Stimulated activated CD8-positive, alpha-beta memory T cell treated with anti-CD3 and anti-CD28 coated beads, Interleukin-15, amount 100 ng/mL, for 24 hours (primary cell): ENCODE results near the gene SEPTIN6.
"Not testable (repeated sequence)": the region's sequence is repeated elsewhere in the genome, so short reads cannot be mapped to it uniquely, and the experiment has no call there.

Experiments used
- DNase-seq: peaks from one replicate; pipeline ENCODE4 v3.0.0-alpha.2; 2020; ENCODE audit warnings: low read depth

SEPTIN6 gene

DNA sequence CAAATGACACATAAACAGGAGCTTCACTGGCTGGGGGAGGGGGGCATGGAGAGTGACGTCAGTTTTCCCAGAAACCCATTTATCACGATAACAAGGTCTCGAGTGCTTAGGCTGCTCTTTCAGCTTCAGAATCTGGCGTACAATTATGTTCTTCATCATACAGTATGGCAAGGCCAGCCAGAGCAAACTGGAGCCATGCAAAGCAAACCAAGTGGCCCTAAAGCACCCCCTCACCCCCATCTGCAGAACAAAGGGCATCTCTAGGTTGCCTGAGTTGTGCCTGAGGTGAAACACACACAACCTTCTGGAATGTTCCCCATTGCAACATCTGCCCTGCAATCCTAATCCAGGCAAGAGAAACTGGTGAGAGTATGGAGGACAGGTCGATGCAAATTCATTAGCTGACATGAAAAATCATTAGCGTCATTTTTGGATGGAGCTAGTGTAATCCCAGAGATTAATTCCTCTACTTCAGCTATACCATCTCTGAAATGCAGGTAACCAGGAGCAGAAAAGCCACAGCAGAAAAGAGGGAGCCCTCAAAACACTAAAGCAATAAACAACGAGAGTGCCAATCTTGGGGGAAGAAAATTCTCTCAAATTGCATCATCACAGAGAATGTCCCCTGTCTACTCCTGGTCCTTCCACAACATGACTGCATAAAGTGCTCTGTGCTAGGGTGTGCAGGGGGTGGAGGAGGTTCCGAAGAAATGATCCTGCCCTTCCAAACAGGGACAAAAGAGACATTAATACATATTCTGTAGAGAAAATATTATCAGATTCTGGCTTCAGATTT is 1.8 kb downstream of the SEPTIN6 start:
- no peak for DNase-seq

DNA sequence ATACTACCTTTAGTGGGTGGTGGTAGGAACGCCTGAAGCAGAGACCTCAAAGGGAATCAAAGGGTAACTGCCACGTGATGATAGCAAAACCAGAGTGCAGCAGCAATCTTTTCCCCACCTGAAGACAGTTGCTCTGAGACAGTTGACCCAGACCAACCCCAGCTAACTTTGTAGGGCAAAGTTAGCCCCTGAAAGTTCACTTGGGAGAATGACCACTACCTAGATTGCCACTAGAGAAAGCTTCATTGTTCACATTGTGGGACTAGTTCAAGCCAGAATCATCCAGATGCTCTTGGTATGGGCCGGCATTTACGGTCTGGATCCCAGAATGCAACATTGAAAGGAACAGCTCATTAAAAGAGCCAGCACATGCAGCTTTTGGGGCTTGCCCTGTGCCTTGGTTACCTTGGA is 4.1 kb downstream of the SEPTIN6 start:
- DNase-seq: no peak

DNA sequence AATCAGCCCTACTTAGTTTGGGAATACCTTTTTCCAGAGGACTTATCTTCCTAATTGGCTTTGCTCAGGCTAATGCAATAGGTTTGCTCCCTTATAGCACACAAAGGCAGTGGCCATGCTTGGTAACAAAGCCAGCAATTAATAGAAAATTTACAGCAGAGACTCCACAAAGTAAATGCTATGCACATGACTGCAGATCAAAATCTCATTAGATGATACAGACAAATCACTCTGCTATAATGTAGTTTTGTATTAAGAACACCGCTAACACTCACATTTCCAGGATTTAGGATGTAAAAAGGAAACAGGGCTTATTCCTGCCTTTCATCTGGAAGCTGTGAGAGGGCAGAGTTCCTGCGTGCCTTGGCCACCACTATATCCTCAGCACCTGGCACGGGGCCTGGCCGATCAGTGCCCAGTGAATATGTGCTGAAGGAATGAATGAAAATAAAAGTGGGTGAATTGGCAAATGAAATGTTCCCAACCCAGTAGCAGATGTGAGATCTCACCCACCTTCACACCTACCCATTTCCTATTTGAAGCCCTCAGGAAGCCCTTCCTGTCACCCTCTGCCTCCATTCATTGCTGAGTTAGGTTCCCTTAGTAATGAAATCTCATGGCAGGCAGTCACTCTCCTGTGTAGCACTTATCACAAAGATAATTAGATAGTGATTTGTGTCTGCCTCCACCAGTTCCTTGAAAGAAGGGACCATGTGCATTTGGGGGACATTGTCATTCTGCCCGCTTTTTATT is 5.1 kb downstream of the SEPTIN6 start:
- DNase-seq: no peak

DNA sequence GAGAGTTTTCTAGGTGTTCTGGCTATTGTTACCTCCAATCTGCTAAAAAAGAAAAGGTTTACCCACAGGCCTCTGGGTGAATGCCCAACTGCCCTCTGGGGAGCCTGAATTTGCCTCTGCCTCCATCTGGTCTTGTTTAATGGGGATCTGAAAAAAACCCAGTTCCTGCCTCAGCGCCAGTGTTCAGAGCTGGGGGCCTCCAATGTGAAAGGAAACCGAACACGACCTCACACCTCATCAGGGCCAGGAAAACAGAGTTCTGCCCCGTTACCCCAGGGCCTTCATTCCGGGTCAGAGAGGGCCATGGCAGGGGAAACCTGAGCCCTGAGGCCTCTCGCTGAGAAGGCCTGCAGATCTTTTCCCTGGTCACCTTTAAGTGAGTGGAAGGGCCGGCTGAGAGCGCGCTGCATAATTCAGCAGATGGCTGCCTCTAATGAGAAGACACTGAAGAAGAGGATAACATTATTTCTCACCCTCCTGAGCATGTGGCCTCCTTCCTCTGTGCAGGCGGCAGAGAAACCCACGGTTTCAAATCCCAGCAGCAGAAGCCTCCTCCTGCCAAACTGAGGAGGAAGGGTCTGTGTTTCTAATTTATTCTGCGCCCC is 6.8 kb downstream of the SEPTIN6 start:
- DNase-seq: no peak

DNA sequence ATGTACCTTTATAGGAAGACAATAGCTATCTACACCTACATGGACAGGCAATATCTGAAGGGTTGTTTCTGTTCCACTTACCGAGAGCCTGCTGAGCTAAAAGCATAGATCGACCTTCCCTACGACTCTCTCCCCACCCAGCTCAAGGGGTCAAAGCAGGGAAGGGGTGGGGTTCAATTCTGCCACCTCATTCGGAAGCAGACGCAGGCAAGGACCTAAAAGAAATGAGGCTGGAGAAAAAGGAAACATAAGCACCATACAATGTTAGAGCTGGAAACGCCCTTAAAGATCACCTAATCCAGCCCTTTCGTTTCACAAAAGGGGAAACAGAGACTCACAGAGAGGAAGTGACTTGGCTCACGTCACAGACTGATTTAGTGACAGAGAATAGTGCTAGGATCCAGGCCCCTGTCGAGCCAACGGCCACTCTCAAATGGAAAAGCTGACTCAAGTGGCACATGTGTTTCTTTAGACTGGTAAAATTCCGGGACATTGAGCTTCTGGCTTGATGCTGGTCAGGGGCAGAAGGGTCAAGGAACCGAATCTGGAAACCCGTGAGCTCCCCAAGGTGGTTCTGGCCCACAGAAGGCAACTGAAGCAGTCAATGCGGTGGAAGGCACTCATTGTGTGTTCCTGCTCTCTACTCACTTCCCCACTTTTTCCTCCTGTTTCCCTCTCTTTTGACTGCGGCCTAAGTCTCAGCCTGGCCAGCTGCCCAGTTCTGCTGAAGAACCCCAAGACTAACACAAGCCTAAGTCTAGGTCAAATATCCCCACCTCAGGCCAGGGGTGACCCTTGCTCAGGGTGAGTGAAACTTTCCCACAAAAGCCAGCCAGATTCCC is 7.5 kb downstream of the SEPTIN6 start:
- DNase-seq: no peak

DNA sequence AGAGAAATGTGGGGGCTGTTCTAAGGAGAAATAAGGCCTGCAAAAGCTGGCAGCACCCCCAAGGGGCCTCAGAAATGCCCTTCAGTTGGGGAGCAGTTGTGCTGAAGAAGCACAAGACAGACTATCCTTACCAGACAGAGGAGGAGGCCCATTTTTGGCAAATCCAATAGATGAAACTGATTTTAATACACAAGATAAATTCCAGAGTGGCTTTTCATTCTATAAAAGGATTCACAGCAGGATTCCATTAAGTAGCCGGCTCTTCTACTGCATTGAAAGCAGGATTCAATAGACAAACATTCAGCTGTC is 8.1 kb downstream of the SEPTIN6 start:
- no peak for DNase-seq

DNA sequence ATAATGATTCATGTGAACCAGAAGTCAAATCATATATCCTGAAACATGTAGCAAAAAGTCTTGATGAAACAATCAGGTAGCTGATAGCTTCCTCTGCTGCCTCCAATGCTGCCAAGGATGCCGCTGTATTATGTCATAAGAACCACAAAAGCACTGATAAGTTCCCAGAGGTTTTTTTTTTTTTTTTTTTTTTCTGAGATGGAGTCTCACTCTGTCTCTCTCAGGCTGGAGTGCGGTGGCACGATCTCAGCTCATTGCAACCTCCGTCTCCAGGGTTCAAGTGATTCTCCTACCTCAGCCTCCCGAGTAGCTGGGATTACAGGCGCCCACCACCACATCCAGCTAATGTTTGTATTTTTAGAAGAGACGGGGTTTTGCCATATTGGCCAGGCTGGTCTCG is 8.7 kb downstream of the SEPTIN6 start:
- DNase-seq: not testable (repeated sequence)

DNA sequence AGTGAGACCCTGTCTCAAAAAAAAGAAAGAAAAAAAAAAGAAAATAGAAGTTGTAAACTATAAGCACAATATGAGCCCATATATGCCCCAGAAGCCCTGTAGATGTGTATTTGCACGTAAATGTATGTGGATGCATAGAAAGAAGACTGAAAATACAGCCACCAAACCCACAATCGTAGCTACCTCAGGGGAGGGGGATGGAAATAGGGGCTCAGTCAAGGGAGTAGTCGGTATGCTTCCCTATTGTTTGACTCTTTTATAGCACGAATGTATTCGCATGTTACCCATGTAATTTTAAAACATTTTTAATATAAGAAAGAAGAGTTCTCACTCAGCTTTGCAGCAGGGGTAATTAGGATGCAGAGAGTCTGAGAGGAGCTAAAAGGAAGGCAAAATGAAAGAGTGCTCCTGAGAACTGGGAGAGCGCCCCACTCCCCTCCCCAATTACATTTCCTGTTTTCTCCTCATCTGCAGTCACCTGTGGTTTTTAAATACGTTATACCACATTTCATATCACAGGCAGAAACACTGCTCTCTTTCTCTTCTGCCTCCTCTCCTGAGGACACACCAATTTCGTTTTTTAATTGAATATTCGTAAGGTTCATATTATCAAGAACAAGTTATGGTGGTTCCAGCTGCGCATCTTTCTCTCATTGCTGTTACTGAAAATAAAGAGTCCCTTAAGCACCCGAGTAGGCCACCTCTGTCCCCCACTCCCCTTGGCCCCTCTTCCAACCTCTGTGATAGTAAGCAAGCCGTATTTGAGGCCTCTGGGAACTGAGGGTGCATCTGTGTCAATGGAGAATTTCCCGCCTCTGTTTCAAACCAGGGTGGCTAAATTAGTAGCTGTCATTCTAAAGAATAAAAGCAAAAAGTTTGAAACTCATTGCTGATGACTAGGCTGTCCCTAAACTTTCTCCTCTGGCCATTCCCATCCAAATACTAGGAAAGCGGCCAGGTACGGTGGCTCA is 10.7 kb downstream of the SEPTIN6 start:
- DNase-seq: no peak

DNA sequence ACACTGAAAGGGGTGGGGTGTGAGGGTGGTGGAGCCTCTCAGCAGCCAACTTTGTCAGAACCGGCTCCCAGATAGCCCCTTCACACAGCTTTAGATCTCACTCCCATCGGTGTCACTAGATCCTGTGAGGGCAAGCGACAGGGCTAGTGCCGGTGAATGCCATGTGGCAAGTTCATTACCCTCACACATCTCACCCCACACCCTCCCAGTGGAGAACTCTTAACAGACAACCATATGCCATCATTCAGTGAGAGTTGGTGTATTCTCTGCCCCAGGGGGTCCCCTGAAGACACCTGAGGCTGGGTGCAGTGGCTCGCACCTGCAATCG is 15.3 kb downstream of the SEPTIN6 start:
- no peak for DNase-seq

DNA sequence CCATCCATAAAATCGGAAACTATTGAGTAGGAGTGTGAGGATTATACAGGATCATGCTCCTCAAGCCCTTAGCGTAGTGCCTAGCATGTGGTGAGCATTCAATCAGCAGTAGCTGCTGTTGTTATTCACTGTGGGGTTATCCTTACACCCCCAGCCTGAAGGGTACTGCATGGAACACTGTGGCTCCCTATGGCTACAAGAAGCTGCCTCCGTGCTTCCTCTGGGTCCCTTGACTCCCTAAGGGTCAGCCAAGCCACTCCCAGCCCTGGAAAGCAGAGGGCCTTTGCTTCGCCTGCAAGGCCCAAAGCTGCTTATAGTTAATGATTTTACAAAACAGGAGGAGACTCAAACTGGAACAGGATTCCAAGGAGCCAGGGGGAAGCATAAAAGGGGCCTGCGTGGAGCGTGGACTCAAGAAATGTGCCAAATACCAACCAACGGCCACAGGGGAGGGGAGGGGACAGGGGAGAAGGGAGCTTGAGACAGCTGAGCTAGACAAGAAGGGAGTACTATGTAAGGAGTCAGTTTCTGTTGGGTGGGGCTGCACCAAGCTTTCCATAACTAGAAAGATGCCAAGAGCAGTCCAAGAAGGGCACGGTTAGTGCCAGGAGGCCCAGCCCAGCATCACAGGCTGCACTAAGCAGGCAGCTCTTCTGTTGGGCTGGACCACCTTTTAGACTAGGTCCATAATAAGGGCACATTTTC is 15.9 kb downstream of the SEPTIN6 start:
- no peak for DNase-seq

DNA sequence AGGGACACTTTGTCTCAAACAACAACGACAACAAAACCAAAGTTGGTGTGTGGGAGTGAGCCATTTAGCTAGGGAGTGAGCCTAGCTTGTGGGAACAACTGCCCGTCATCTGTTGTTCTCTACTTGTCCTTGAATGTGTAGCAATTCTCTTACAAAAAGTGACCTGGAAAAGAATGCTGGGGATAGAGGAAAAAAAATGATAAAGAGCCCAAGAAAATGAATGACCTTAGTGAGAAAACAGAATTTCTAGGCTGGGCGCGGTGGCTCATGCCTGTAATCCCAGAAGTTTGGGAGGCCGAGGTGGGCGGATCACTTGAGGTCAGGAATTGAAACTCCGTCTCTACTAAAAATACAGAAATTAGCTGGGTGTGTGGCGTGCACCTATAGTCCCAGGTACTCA is 19.6 kb downstream of the SEPTIN6 start:
- no peak for DNase-seq

DNA sequence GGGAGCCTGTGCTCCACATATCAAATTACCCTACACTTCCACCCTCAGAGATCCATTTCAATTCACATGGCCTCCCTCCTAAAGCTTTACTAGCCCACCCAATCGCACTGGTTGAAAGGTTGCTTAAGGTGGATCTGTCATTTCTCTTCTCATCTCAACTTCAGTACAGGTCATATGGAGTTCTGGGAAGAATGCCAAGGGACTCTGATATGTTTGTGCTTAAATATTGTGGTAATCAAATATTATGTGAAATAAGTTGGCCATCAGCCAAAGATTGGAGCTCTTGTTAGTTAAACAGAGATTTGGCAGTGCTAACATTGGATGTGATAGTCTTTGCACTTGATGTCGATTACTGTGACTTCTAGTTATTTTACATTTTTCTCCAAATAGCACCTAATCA is 20.5 kb downstream of the SEPTIN6 start:
- no peak for DNase-seq

DNA sequence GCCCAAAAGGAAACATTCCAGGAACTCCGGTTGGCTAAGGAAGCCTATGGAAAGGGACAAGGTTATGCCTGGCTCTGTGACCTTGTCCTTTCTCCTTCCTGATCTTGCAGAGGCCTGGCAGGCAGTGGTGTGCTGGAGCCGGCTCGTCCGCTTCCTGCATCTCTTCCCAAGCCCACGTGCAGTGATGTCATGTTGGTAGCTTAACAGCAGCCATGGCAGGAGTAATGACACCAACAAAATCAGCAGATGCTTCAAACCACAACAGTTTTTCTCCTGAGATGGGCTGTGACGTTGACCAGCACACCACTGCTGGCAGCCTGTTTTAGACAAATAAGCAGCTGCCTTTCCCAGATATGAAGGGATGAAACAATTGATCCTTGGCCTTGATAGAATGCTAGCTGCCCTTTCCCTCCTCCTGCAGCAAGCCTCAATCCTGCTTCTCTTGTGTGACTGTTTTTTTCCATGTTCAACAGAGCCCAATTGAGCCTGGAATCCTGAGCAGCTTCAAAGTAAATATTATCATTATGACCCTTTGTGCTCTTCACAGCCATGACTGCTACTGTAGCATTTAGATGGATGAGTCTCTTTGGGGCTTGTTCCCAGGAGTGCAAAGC is 23.4 kb downstream of the SEPTIN6 start:
- DNase-seq: no peak

DNA sequence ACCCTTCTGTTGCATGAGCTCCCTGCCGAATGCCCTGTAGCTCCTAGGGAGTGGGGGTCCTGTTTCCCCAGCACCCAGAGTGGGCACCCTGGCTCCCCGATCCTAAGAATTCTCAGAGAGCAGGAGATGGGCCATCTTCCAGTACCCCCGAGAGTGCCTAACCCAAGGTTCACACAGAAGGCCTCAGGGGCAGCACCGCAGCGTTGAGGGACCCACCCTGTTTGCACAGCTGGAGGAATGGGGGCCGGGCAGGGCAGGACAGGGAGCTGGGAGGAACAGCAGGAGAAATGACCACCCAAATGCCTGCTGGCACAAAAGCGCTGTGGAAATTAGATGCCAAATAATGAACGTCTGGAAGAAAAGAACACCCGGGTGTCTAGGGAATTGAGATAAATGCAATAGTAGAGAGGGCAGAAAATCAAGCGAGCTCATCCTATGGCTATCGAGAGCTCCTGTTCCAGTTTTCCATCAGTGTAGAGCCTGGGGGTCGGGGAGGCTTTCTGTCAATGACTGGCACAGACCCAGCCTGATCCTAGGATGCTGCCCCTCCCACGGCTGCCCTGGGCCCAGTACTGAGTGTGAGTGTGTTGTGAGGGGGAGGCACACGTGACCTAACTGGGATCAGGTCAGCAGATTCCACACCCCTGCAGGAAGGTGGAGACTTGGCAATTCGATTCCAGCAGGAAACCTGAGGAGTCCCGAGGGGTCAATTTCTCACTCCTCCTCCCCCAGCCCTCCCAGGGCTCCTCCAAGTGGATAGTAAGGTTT is 25.7 kb downstream of the SEPTIN6 start:
- DNase-seq: no peak

DNA sequence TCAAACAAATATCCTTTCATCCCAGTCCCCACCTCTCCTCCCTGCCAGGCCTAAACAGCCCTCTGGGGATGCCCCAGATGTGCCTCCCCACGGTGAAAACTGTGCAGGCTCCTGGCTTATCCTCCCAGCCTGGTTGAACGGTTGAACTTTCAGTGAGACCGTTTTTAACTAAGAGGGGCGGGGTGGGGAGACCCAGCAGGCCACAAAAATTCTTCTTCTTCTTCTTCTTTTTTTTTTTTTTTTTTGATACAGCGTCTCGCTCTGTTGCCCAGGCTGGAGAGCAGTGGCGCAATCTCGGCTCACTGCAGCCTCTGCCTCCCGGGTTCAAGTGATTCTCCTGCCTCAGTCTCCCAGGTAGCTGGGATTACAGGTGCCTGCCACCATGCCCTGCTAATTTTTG is 28.1 kb downstream of the SEPTIN6 start:
- not testable (repeated sequence) for DNase-seq

DNA sequence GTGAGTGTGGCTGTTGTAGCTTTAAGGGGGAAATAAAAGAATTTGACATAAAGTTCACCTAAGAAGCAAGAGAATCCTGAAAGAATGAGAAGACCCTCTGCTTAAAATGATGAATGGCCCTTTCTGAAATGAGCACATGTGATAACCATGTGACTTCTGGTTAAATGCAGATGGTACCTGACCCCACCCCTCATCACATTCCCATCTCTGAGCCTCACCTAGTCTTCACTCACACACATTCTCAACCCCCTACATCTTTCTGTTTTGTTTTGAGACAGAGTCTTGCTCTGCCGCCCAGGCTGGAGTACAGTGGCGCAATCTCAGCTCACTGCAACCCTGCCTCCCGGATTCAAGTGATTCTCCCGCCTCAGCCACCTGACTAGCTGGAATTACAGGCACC is 31.5 kb downstream of the SEPTIN6 start:
- DNase-seq: no peak

DNA sequence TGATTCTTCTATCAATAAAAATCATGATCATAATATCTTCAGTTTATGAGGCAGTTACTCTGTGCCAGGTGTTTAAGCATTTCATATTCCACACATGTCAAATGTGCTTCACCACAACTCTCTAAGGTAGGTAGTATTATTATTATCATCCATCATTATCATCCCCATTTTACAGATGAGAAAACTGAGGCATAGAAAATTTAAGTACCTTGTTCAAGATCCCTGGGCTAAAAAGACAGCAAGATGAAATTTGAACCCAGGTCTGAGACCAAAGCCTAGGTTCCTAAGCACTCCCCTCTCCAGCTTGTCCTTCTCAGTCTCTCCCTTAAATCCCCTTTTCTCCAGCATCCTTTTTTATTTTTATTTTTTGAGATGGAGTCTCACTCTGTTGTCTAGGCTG is 33.4 kb downstream of the SEPTIN6 start:
- no peak for DNase-seq

DNA sequence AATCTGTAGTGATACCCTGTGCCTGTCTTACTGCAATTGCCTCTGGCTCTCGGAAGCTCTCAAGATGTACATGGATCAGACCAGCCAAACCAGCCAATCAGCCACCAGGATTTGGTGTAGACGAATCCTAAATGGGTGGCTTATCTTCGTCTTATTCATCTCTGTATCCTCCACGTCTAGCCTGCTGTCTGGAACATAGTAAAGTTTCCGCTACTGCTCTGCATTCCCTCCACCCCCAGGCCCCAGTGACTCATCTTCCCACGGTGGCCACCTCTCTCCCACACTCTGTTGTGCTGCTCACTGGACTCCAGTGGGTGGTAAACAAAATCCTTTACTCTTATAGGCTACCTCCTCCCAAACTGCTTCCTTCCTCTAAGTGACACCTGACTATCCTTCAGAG is 37.8 kb downstream of the SEPTIN6 start:
- no peak for DNase-seq

DNA sequence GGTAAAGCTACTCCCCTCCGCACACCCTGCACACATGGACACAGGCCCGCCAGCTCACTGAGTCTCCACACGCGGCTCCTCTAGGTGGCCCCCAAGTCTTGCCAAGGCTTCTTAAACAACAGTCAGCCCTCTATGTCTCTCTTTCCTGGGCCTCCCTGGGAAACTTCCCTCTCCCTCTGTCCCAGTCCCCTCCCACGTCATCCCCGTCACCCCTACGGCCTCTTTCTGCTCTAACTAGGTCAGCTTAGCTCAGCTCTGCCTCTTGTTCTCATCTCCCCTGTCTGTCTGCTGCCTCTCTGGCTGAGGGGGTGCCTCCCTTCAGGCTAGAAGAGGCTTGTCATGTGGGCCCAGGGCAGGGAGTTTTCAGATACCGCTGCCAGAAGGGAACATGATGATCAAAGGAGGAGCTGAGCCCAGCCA is 38.8 kb downstream of the SEPTIN6 start:
- no peak for DNase-seq

DNA sequence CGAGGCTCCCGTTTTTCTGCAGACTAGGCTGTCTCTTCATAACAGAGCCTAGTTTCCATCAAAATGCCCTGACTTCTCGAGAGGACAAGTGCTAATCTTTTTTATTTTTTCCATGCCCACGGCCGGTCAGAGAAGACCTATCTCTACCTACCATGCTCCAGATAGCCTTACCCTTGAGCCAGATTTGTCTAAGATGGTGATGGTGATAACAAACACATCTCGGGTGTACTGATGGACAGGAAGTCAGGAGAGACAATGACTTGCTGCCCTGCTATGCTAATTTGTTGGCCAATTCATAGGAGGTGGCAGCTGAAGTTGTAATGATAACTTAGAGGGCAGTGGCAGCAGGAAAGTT is 44.6 kb downstream of the SEPTIN6 start:
- no peak for DNase-seq
